ENCODE measurements around the gene ZNF26. TPM values are rescaled to one million over a fixed set of nuclear protein-coding genes. Genes with fewer than 3 reads are reported as not detected.

The ZNF26 gene
- total and polyA plus RNA-seq, 2 of the 8 experiments (the other 6 are each of a cell fraction or from before 2014, with no cell fraction given), result 5.8 to 8.4 TPM

DNA sequence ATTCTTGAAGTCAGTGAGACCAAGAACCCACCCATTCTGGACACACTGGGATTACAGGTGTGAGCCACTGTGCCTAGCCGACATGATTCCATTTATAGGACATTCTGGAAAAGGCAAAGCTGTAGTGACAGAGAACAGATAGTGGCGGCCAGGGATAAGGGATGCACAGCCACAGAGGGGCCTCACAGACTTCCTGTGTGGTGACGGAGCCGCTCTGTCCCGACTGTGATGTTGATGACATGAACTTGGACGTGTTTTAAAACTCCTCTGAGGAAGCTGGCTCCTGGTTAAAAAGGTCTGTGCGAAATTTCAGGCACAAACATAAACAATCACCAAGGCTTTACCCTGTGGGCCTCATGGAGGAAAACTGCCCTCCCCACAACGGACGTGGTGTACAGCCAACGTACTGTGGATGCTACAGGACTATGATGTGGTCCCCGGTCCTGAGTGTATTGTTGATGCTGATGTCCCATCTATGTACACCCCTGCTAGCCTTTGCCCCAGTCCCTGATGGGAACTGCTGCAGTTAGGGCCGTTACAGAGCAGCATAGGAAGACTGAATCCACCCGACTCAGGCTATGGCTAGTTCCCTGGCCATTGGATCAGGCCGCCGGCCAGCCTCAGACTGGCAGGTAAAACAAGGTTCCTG, 46.0 kb upstream of the ZNF26 start:
- Histone ChIP-seq H2BK120ac (replicated peaks; ENCODE audit: low read depth, low read length) (no peak overlapping the region), H3K18ac (ENCODE audit: extremely low read depth, low read length) (no peak overlapping the region), H3K27me3 (replicated peaks in 1 of 4; ENCODE audit: control insufficient read depth in 3 of 4, extremely low read depth in 1 of 4, insufficient read depth in 3 of 4, low read length in 3 of 4) (no peaks in the 10 kb centered on the region), H3K4me3 (ENCODE audit: extremely low read depth in 1 of 4, insufficient read depth in 2 of 4, low read depth in 3 of 4, low read length in 4 of 4) (no peak overlapping the region), H2BK20ac (ENCODE audit: low read length) (no peak overlapping the region), H3K4me2 (ENCODE audit: insufficient read depth in 1 of 2, low read depth in 2 of 2, low read length in 2 of 2) (no peak overlapping the region), H3K4ac (replicated peaks; ENCODE audit: insufficient read length, low read depth, low read length) (no peak overlapping the region), H2BK5ac (ENCODE audit: low read depth, low read length) (no peak overlapping the region), H2BK12ac (ENCODE audit: low read depth, low read length) (no peak overlapping the region), H3K9me3 (ENCODE audit: insufficient read depth in 2 of 2, low read depth in 1 of 2, low read length in 1 of 2) (peaks cover 35 to 59% of the 10 kb centered on the region in 2 experiments), H3K23me2 (ENCODE audit: low read depth, low read length) (no peaks in the 10 kb centered on the region), H4K91ac (replicated peaks; ENCODE audit: insufficient read length, low read length) (no peak overlapping the region), H3K23ac (ENCODE audit: insufficient read length) (no peak overlapping the region), H2BK15ac (ENCODE audit: low read length) (no peak overlapping the region), H4K5ac (ENCODE audit: insufficient read length, low read depth, low read length) (no peak overlapping the region), H4K20me1 (replicated peaks in 1 of 2; ENCODE audit: control insufficient read depth in 1 of 2, insufficient read depth in 2 of 2, low read length in 2 of 2) (no peaks in the 10 kb centered on the region), H3K36me3 (ENCODE audit: control insufficient read depth in 2 of 4, insufficient read depth in 4 of 4, low read length in 3 of 4) (peaks cover 6 to 44% (median 28%) of the 10 kb centered on the region in 4 experiments; a peak in 7 of 8 replicates), H3K79me2 (ENCODE audit: control insufficient read depth in 1 of 2, insufficient read depth in 2 of 2, low read length in 2 of 2) (no peaks in the 10 kb centered on the region), H3K56ac (replicated peaks; ENCODE audit: insufficient read length, low read depth, low read length) (no peak overlapping the region), H3K9ac (replicated peaks in 1 of 4; ENCODE audit: extremely low read depth in 1 of 4, low read depth in 3 of 4, low read length in 3 of 4) (no peak overlapping the region), H2AFZ (ENCODE audit: low read length) (no peak overlapping the region), H4K8ac (ENCODE audit: extremely low read depth, insufficient read depth, low read length) (no peak overlapping the region), H3K4me1 (replicated peaks in 1 of 4; ENCODE audit: control insufficient read depth in 3 of 4, insufficient read depth in 4 of 4, low read length in 3 of 4) (no peaks in the 10 kb centered on the region), H3K14ac (ENCODE audit: insufficient read length) (no peak overlapping the region), H2AK5ac (ENCODE audit: low read depth, low read length) (no peak overlapping the region), H3K79me1 (ENCODE audit: low read depth, low read length) (no peaks in the 10 kb centered on the region), H3K27ac (ENCODE audit: low read depth, low read length) (no peak overlapping the region)
- CTCF ChIA-PET (ENCODE audit: partially characterized antibody), result interaction anchor here (1.0 kb wide), 1 partner anchor 36 kb away, joined by 4 read pairs; no protein-coding TSS in a partner anchor
- POLR2A ChIA-PET (ENCODE audit: partially characterized antibody), result interaction anchor here (1.6 kb wide), 1 partner anchor 9 kb away, joined by 3 read pairs; no protein-coding TSS in a partner anchor
- FAIRE-seq, result no peak
- 95% methylated on average over 15 of the region's 15 CpGs; no CpG with 5 or more reads in 1 of the 2 experiments for WGBS, 2 experiments (ENCODE audit: extremely low coverage in 1 of 2, insufficient coverage in 1 of 2, insufficient read length in 1 of 2, insufficient replicate concordance in 2 of 2, low coverage in 1 of 2, low lambda C conversion rate in 2 of 2, missing lambda C conversion rate in 1 of 2)
- DNase-seq (ENCODE audit: low read depth in 1 of 2, low spot score in 2 of 2), result no peak
- TF ChIP-seq TBP (IDR thresholded peaks at IDR 0.05; ENCODE audit: low read depth, low read length) (no peak), KDM5A (IDR thresholded peaks at IDR 0.05; ENCODE audit: low read length) (no peak), SIRT6 (IDR thresholded peaks at IDR 0.05; ENCODE audit: low read length) (no peak), SP4 (IDR thresholded peaks at IDR 0.05; ENCODE audit: low read length) (no peak), CHD2 (IDR thresholded peaks at IDR 0.05; ENCODE audit: low read length) (no peak), GABPA (IDR thresholded peaks at IDR 0.05; ENCODE audit: borderline replicate concordance, insufficient read depth, low read length) (no peak)

All from H1 (cell line).